ENCODE results near the gene SLC38A9.
"Not testable (repeated sequence)": the region's sequence is repeated elsewhere in the genome, so short reads cannot be mapped to it uniquely, and the experiment has no call there.

Gene SLC38A9

GRCh38 chr5:55732585-55732984 lies 20.5 kb upstream of the SLC38A9 start:
- Histone ChIP-seq H3K27ac (no peak overlapping the region), H3K9me3 (no peaks in the 10 kb centered on the region), H3K4me1 (ENCODE audit: control insufficient read depth in 1 of 2, insufficient read depth in 1 of 2, low read depth in 1 of 2, low read length in 1 of 2) (no peaks in the 10 kb centered on the region), H3K27me3 (no peaks in the 10 kb centered on the region), H3K4me3 (ENCODE audit: low read depth in 1 of 2, low read length in 1 of 2) (no peak overlapping the region), H3K36me3 (no peaks in the 10 kb centered on the region)
- TF ChIP-seq CTCF (IDR thresholded peaks at IDR 0.05), result no peak

GRCh38 chr5:55731848-55732247 lies 19.7 kb upstream of the SLC38A9 start:
- Histone ChIP-seq H3K36me3 (no peaks in the 10 kb centered on the region), H3K27me3 (no peaks in the 10 kb centered on the region), H3K9me3 (no peaks in the 10 kb centered on the region), H3K27ac (no peak overlapping the region), H3K4me1 (ENCODE audit: control insufficient read depth in 1 of 2, insufficient read depth in 1 of 2, low read depth in 1 of 2, low read length in 1 of 2) (no peaks in the 10 kb centered on the region), H3K4me3 (ENCODE audit: low read depth in 1 of 2, low read length in 1 of 2) (no peak overlapping the region)
- no peak for TF ChIP-seq CTCF (IDR thresholded peaks at IDR 0.05)

DNA sequence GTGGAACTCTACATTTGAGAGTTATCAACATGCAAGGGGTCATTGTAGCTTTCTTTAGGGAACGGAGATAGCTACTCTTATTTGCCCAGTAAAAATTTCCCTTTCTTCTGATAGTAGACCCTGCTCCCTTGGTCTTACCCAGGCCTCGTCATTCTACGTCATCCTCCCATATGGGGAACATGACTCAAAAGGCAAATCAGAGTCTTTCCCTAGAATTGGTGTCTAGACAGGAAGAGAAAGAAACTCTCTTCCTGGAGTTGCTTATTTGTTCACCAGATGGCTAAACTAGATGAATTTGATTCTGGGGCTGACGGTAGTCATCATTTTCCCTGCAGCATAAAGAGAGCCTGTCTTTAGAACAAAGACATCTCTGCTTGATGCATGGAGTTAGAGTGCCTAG lies 12.2 kb upstream of the SLC38A9 start:
- Histone ChIP-seq H3K9me3 (no peaks in the 10 kb centered on the region), H3K4me3 (ENCODE audit: low read depth in 1 of 2, low read length in 1 of 2) (no peak overlapping the region), H3K36me3 (no peaks in the 10 kb centered on the region), H3K4me1 (ENCODE audit: control insufficient read depth in 1 of 2, insufficient read depth in 1 of 2, low read depth in 1 of 2, low read length in 1 of 2) (no peaks in the 10 kb centered on the region), H3K27me3 (no peaks in the 10 kb centered on the region), H3K27ac (no peak overlapping the region)
- no peak for TF ChIP-seq CTCF (IDR thresholded peaks at IDR 0.05)

DNA sequence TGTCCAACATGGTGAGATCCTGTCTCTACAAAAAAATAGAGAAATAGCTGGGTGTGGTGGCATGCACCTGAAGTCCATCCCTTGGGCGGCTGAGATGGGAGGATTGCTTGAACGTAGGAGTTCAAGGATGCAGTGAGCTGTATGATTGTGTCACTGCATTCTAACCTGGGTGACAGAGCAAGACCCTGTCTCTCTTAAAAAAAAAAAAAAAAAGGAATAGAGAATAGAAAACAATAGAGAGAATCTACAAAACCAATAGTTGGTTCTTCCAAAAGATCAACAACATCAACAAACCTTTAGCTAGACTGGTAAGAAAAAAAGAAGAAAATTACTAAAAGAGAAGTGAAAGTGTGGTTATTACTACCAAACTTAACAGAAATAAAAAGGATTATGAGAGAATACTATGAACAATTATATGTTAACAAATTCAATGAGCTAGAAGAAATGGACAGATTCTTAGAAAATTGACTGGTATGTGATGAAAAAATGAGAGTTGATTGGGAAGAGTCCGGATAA lies 8.1 kb upstream of the SLC38A9 start:
- Histone ChIP-seq H3K4me1 (ENCODE audit: control insufficient read depth in 1 of 2, insufficient read depth in 1 of 2, low read depth in 1 of 2, low read length in 1 of 2) (no peaks in the 10 kb centered on the region), H3K4me3 (ENCODE audit: low read depth in 1 of 2, low read length in 1 of 2) (no peak overlapping the region), H3K27ac (no peak overlapping the region), H3K36me3 (no peaks in the 10 kb centered on the region), H3K9me3 (no peaks in the 10 kb centered on the region), H3K27me3 (no peaks in the 10 kb centered on the region)
- no peak for TF ChIP-seq CTCF (IDR thresholded peaks at IDR 0.05)

DNA sequence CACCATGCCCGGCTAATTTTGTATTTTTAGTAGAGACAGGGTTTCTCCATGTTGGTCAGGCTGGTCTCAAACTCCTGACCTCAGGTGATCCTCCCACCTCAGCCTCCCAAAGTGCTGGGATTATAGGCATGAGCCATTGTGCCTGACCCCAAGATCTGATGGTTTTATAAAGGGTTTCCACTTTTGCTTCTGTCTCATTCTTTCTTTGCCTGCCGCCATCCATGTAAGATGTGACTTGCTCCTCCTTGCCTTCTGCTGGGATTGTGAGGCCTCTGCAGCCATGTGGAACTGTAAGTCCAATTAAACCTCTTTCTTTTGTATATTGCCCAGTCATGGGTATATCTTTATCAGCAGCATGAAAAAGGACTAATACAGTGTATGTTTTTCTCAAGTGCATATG lies 6.9 kb upstream of the SLC38A9 start:
- not testable (repeated sequence) for H3K9me3 ChIP-seq; H3K27ac ChIP-seq; H3K27me3 ChIP-seq; H3K36me3 ChIP-seq; H3K4me3 ChIP-seq (ENCODE audit: low read depth in 1 of 2, low read length in 1 of 2); H3K4me1 ChIP-seq (ENCODE audit: control insufficient read depth in 1 of 2, insufficient read depth in 1 of 2, low read depth in 1 of 2, low read length in 1 of 2)

DNA sequence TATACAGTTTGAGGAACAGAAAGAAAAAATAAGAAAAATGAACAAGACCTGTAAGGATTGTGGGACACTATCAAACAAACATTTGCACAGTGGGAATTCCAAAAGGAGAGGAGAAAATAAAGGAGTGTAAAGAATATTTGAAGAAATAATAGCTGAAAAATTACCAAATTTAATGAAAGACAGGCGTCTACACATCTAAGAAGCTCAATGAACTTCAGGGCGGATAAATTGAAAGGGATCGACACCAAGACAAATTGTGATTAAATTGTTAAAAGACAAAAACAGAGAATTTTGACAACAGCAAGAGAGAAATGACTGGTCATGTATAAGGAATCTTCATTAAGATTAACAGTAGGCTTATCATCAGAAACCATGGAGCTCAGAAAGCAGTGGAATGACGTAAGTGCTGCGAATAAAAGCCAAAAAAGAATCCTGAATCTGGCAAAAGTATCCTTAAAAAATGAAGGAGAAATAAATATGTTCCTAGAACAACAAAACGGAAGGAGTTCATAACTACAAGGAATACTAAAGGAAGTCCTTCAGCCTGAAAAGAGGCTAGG lies 3.5 kb upstream of the SLC38A9 start:
- no peak overlapping the region for H3K4me3 ChIP-seq (ENCODE audit: low read depth in 1 of 2, low read length in 1 of 2)
- peaks cover 9 to 12% of the 10 kb centered on the region in 2 experiments for H3K4me1 ChIP-seq (ENCODE audit: control insufficient read depth in 1 of 2, insufficient read depth in 1 of 2, low read depth in 1 of 2, low read length in 1 of 2)
- no peak overlapping the region for H3K27ac ChIP-seq
- peaks cover 7% of the 10 kb centered on the region for H3K27me3 ChIP-seq
- no peaks in the 10 kb centered on the region for H3K9me3 ChIP-seq
- H3K36me3 ChIP-seq, result no peaks in the 10 kb centered on the region
- TF ChIP-seq CTCF (IDR thresholded peaks at IDR 0.05), result no peak

All from neutrophil (primary cell).